GM18861 (cell line): Measurements from ENCODE around the gene RNFT2.
"Not testable (repeated sequence)": the region's sequence is repeated elsewhere in the genome, so short reads cannot be mapped to it uniquely, and the experiment has no call there.

ENCODE experiments used
- ATAC-seq: cut with Tn5 transposase; IDR thresholded peaks from one replicate; pipeline ENCODE4 v1.9.1; 2021; ENCODE audit not compliant: unreplicated experiment

RNFT2 gene

DNA sequence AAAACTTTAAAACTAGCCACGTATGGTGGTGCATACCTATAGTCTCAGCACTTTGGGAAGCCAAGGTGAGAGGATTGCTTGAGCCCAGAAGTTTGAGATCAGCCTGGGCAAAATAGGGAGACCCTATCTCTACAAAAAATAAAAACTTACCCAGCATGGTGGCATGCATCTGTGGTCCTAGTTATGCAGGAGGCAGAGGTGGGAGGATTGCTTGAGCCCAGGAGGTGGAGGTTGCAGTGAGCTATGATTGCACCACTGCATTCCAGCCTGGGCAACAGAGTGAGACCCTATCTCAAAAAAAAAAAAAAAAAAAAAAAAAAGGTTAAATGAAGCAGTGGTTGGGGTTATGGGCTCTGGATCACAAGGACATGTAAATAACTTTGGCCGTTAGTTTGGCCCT lies 4.7 kb downstream of the RNFT2 start:
- not testable (repeated sequence) for ATAC-seq

DNA sequence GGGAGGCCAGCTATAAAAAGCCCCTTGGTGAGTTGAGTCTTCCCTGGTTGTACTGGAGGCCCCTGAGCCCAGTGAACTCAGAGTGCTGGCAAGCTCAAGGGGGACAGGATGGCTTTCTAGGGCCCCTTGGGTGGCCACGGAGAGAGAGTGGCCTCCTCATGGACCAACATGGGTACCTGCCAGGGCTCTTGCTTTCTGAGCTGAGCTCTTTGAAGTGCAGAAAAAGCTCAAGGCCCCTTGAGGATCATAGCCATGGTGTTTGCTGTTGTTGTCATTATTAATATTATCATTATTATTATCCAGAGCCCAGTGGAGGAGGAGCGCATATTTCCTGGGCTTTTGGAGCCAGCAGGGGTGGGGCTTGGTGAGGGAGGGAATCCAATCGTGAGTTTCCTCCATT lies 6.7 kb downstream of the RNFT2 start:
- no peak for ATAC-seq

DNA sequence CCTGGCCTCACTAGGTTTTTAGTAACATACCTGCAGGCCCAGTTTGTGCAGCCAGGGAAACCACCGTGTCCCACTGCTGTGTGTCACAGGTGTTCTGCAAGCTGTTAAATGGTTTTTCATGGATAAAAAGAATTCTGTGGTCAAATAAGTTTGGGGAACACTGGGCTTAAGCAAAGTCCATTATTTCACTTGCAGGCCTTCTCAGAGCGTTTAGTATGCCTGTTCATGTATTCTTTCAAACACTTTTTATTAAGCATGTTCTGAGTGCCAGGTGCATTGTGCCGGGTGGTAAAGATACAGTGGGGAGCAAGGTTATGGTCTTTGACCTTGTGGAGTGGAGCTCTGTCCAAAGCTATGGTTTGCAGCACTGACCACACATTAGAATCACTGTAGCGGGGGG lies 7.4 kb downstream of the RNFT2 start:
- ATAC-seq, result no peak

DNA sequence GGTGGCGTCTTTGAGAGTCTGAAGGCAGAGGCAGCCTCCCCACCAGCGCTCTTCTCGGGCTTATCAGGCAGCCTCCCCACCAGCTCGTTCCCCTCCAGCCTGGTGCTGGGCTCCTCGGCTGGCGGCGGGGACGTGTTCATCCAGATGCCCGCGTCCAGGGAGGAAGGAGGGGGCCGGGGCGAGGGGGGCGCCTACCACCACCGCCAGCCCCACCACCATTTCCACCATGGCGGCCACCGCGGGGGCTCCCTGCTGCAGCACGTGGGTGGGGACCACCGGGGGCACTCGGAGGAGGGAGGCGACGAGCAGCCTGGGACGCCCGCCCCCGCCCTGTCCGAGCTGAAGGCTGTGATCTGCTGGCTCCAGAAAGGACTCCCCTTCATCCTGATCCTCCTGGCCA lies 11.8 kb downstream of the RNFT2 start:
- ATAC-seq, result no peak

DNA sequence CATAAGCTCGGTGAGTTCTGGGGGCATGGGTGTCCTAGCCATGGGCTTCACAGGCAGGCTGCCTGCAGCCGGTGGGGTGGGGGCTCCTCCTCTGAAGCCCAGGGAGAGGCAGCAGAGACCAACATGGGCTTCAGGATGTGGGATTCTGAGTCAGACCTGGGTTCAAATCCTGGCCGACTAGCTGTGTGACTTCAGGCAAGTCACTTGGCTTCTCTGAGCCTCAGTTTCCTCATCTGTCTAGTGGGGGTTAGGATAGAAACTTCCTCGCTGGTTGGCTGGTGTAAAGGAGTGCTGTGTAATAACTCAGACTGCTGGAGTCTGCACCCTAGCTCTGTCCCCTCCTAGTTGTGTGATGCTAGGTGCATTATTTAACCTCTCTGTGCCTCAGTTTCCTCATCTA lies 12.2 kb downstream of the RNFT2 start:
- ATAC-seq, result no peak

DNA sequence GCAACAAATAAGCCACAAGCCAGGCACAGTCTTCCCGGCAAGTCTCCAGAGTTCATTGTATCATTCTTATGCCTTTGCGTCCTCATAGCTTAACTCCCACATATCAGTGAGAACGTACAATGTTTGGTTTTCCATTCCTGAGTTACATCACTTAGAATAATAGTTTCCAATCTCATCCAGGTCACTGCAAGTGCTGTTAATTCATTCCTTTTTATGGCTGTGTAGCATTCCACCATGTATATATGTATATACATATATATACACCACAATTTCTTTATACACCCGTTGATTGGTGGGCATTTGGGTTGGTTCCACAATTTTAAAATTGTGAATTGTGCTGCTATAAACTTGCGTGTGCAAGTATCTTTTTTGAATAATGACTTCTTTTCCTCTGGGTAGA lies 16.0 kb downstream of the RNFT2 start:
- ATAC-seq, result not testable (repeated sequence)

DNA sequence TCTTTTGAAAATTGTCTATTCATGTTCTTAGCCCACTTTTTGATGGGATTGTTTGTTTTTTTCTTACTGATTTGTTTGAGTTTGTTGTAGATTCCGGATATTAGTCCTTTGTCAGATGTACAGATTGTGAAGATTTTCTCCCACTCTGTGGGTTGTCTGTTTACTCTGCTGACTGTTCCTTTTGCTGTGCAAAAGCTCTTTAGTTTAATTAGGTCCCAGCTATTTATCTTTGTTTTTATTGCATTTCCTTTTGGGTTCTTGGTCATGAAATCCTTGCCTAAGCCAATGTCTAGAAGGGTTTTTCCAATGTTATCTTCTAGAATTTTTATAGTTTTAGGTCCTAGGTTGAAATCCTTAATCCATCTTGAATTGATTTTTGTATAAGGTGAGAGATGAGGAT lies 16.7 kb downstream of the RNFT2 start:
- ATAC-seq, result not testable (repeated sequence)

DNA sequence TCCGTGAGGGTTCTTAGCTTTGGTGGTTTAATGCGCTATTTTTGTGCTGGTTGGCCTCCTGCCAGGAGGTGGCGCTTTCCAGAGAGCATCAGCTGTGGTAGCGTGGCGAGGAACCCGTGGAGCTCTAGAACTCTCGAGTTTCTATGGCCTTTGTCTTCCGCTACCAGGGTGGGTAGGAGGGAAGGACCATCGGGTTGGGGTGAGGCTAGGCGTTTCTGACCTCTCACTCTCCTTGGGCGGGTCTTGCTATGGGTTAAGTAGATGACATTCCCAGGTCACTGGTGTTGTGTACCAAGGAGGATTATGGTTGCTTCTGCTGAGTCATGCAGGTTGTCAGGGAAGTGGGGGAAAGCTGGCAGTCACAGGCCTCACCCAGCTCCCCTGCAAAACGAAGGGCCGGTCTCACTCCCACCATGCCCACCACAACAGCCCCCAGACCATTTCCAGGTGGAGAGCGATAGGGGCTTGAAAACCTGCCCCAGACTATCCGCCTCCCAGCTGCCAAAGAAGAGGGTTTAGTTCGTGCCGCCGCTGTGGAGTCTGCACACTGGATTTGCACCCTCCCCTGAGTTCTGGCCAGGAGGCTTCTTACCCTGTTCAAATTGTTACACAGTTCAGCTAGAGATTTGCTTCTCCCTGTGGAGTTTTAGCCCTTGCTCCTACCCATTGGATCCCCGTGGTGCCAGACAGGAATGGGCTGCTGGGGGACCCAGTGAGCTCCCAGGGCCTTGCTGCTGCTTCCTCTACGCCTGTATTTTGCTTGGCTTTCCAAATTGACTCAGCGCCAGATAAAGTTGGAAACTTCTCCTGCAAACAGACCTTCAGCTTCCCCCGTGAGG lies 21.9 kb downstream of the RNFT2 start:
- no peak for ATAC-seq

DNA sequence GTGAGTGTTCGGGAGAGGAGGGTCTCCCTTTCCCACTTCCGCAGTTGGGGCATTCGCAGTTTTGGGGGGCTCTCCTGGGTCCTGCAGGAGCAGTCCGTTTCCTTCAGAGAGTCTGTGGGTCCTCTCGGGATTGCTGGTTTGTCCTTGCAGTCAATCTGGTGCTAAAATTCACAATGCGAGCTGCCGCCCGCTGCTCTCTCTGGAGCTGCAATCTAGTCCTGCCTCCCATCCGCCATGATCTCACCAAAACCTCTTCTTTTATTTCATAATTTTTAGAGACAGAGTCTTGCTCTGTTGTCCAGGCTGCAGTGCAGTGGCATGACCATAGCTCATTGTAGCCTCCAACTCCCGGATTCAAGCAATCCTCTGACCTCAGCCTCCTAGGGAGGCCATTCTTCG lies 22.5 kb downstream of the RNFT2 start:
- ATAC-seq, result no peak

DNA sequence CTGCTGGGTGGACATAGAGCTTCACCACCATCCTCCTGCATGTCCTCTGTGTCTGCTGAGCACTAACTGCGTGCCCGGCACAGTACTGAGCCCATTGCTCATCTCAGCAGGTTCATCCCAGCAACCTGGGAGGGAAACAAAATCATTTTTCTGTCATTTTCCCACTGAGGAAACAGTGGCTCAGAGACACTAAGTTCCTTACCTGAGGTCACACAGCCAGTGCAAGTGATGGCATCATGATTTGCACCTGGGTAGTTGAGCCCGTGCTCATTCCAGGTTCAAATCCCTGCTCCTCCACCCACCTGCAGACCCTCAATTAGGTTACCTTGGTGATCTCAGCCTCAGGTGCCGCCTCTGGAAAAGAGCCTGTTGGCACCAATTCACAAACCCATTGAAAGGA lies 23.4 kb downstream of the RNFT2 start:
- ATAC-seq, result no peak

DNA sequence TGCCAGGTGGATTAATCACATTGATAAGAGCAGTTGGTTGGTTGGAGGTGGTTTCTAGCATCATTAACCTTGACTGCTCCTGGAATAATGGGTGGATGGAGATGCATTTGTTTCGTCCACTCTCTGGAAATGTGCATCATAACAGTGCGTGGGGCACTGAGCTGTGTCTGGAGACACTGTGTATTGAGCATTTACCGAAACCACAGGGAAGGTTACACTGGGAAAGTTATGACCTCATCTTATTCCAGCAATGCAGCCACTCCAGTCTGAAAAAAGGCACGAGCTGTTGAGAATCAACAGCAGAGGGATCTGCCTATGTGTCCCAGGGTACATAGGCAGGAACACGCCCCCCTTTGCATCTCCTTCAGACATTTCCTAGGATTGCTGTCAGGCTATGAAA lies 27.2 kb downstream of the RNFT2 start:
- no peak for ATAC-seq

DNA sequence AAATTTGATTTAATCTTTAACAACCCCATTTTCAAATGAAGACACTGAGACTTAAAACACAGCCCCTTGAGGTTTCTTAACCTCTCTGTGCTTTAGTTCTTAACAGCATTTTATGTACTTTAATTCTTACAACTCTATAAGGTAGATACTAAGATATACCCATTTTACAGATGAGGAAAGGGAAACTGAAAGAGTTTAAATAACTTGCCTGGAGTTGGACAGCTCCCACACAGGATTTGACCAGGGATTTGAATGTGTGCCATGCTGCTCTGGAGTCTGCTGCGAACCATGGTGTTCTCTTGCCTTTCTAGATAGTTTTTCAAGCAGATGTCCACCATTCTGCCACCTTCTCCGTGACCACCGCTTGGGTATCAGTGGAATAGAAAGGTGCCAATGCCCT lies 28.2 kb downstream of the RNFT2 start:
- ATAC-seq, result no peak

DNA sequence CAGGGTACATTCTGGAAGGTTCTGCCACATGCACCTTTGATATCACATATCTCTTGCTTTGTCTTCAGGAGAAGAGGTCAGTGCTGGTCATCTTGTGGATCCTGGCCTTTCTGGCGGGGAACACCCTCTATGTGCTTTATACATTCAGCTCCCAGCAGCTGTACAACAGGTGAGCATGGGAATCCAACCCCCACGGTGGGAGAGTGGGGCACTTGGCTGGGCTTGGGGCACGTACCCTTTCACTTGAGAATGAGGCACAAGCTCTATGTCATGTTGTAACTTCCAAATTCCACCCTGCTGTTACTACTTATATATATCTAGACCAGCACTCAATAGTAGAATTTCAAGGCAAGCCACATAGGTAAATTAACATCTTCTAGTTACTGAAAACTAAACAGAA lies 28.6 kb downstream of the RNFT2 start:
- no peak for ATAC-seq

DNA sequence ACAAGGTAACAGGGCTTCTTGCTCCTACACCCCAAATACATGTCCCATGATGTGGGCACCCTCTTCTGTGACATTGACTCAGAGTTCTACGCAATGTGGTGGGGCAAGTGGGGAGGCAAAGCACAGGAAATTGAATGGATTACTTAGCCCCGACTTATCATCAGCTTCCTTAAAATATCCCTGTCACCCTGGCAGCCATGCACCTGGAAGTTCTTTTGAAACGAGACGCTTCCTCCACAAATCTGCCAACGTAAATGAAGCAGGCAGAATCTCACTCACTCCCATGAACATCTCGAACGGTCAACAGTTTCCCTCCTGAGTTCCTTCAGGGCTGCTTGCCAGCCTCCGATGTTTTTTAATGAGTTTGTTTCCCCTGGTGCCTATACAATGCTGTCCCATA lies 33.5 kb downstream of the RNFT2 start:
- no peak for ATAC-seq

DNA sequence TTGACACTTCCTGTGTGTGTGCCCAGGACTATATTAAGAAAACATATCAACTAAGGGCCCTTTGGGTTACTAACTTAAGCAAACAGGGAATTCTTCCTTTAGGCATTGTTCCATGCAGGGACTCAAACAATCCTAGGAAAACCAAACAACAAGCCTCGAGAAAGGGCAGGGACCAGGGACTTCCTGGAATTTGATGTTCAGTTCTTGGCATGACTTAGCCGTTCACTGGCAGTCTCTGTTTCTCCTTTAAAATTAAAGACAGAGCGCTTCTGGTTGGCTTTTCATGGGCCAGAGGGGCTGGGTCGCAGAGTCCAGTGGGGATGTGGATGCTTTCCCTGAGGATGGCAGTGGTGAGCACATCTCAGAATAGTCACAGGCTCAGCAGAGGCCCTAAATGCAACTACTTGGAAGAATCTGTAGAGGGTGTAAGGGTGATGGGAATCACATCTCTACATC lies 35.2 kb downstream of the RNFT2 start:
- no peak for ATAC-seq

DNA sequence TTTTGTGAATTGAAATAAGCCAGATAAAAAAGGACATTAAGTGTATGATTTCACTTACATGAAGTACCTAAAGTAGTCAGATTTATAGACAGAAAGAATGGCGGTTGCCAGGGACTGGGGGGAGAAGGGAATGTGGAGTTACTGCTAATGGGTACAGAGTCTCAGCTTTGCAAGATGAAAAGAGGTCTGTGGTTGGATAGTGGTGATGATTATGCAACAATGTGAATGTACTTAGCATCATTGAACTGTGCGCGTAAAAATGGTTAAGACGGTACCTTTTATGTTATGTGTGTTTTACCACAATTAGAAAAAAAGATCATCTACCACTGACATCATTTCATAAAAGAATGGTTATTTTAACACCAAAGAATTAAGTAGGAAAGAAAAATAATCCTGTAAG lies 35.9 kb downstream of the RNFT2 start:
- no peak for ATAC-seq

DNA sequence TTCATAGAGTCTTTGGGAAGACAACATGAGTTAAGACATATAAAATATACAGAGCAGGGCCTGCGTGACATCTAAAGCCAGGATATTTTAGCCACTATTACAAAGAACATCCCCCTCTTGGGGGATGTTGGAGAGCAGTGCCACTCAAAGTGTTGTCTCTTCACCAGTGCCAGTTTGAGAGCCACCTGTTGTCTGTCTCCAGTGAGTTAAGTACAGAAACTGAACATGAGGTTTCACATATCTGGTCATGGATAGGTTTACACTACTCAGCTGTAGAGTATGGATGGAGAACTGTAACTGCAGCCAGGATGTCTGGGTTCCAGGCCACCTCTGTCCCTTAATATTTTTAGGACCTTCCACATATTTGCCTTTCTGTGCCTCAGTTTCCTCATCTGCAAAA lies 39.1 kb downstream of the RNFT2 start:
- no peak for ATAC-seq

DNA sequence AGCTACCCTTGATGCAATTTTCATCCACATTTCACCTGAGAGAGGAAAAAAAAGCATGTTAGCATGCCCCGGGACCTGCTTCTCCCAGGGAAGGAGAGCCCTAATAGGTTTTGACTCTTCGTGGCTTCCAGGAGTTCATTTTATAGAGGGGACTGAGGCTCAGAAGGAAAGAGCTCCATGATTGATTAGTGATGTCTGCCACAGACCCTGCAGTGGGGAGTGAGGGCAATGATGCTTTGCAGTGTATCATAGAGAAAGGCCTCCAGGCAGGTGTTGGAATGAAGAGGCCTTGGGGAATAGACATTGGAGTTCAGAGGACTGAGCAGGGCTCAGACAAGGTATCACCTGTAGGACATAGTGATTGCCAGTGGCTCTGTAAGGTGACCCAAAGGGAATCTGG lies 41.5 kb downstream of the RNFT2 start:
- ATAC-seq, result no peak

DNA sequence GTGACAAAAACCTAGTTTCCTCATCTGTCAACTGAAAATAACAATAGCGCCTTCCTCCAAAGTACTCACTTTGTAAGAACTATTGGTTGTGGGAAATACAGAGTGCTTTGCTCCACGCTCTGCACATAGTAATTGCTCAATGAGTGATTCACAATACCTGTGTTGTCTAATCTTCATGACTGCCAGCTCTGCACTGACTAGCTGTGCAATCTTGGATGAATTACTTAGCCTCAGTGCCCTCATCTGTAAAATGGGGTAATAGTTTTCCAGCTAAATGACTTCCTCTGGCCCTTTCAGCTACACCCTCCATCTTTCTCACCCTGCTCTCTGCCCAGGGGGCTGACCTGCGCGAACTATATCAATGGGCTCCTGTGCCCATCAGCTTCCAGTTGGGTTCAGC lies 42.8 kb downstream of the RNFT2 start:
- ATAC-seq, result no peak

DNA sequence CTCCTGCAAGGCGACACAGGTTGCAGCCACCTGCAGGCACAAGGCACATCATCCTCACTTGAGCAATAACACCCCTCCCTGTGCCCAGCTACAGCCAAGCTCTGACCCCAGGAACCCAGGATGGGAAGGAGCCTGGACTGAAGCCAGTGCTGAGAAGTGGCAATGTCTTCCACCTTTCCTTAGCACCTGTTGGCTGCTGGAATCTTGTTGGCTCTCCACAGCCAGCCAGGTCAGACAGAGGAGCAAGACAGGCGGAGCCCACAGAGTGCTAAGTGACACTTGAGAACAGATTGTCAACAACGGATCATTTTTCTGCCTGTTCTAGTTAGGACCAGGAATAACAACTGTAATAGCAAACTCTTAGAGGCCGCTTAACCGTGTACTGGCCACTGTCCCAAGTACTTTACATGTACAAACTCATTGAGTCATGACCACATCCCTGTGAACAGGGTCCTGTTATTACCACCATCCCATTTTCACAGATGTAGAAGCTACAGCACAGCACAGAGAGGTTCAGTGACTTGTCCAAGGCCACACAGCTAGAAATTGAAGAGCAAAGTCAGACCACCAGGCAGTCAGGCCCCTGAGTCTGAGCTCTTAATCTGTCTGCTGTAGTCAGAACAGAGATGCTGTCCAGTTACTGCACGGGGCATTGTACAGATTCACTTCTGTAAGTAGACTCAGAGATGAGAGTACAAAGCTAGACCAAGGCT lies 45.6 kb downstream of the RNFT2 start:
- no peak for ATAC-seq

DNA sequence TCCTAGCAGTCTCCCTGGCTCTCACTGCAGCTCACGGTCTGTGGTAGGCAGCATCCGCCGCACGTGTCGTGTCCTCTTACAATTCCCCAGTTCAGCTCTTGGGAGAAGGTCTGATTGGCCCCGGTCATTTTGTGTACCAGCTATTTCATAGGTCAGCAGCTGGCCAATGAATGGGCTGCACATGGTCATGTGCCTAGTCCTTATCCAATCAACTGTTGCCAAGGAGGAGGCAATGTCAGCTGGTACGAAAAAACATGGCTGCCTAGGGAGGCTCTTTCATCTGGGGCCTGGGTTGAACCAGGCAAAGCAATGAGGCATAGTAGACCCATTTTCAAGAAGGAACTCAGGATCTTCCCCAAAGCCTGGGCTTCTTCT lies 46.1 kb downstream of the RNFT2 start:
- ATAC-seq, result no peak

DNA sequence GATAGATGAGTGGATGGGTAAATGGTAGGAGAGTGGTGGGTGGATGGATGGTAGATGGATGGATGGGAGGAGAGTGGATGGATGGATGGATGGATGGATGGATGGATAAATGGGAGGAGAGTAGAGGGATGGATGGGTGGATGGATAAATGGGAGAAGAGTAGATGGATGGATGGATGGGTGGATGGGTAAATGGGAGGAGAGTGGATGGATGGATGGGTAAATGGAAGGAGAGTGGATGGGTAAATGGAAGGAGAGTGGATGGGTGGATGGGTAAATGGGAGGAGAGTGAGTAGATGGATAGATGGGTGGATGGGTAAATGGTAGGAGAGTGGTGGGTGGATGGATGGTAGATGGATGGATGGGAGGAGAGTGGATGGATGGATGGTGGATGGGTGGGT lies 51.4 kb downstream of the RNFT2 start:
- not testable (repeated sequence) for ATAC-seq

DNA sequence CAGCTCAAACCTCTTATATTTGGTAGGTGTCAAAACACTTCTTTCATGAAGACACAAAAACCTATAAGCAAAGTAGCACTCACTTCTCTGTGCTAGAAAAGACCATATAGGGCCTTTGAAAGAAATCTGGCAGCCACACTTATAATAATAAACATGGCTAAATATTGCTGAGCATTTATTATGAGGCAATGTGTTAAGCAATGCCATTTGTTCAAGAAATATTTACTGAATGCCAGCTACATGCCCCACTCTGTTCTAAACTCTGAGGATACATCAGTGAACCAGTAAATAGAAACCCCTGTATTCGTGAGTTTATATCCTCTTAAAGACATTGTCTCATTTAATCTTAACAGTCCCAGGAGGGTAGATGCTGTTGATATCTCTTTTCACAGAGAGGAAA lies 52.0 kb downstream of the RNFT2 start:
- no peak for ATAC-seq
